Endothelial cell of umbilical vein (primary cell): ENCODE measurements around the gene SPTBN5. TPM values are rescaled to one million over a fixed set of nuclear protein-coding genes. Genes with fewer than 3 reads are reported as not detected.

Experiments used
- BruUV-seq: library from RNA; stranded (reverse); fragments of 400-500 nt; replicated peaks from 2 replicates; lab custom pipeline; 2021; lab: Mats Ljungman, UMichigan
- CTCF ChIA-PET: fragments of 300-600, 350-600 bp; sonication (Branson Sonifier 250); formaldehyde crosslinking; loops from one replicate; lab custom pipeline; 2021; ENCODE audit warnings: antibody characterized with exemption, inconsistent platforms; lab: Charles Lee
- POLR2A ChIA-PET: fragments of 300-600, 350-600 bp; sonication (Branson Sonifier 250); formaldehyde crosslinking; loops from one replicate; lab custom pipeline; 2021; ENCODE audit warnings: antibody characterized with exemption, inconsistent platforms; lab: Charles Lee
- DNase-seq: peaks from one replicate; pipeline ENCODE4 v3.0.0-alpha.2; 2011; ENCODE audit warnings: low read depth, low spot score
- FAIRE-seq: peaks from 2 replicates; lab custom pipeline; 2011; peaks lifted over from hg19 to GRCh38; lab: Jason Lieb, UNC
- H2AFZ ChIP-seq: 2 replicates; pipeline ENCODE4 v1.6.0; 2012; ENCODE audit warnings: low read depth, low read length, control low read depth, inconsistent platforms
- H3K27ac ChIP-seq: 2 replicates; pipeline ENCODE4 v1.5.1; 2011; ENCODE audit warnings: low read depth, mild to moderate bottlenecking, control low read depth, low read length, moderate library complexity; ENCODE audit not compliant: insufficient read depth
- H3K27me3 ChIP-seq, 2 experiments: 2 replicates each; pipeline versions ENCODE4 v1.6.0 to v1.6.1; 2011; ENCODE audit warnings: low read length in 2 of 2, mixed read lengths in 1 of 2; ENCODE audit not compliant: control insufficient read depth in 2 of 2, insufficient read depth in 2 of 2
- H3K36me3 ChIP-seq, 2 experiments: 2 replicates in 1 of 2; 3 replicates in 1 of 2; pipeline ENCODE4 v1.5.1; 2011; ENCODE audit warnings: low read length in 2 of 2, mild to moderate bottlenecking in 1 of 2, moderate library complexity in 1 of 2; ENCODE audit not compliant: control insufficient read depth in 2 of 2, insufficient read depth in 2 of 2; ENCODE audit errors: extremely low read depth in 1 of 2
- H3K4me1 ChIP-seq: 3 replicates; pipeline ENCODE4 v1.5.1; 2011; ENCODE audit warnings: mild to moderate bottlenecking, low read length; ENCODE audit not compliant: control insufficient read depth, insufficient read depth; ENCODE audit errors: extremely low read depth
- H3K4me2 ChIP-seq: 2 replicates; pipeline ENCODE4 v1.6.1; 2011; ENCODE audit warnings: low read length, control low read depth, mixed read lengths; ENCODE audit not compliant: insufficient read depth
- H3K4me3 ChIP-seq, 3 experiments: fragments of 200-600 bp in 1 of 3; sonication (generic), shearing (Covaris generic) in 1 of 3; replicated peaks in 1 of 3; 2 replicates each; pipeline ENCODE4 v1.5.1; 2011 to 2016; ENCODE audit warnings: control low read depth in 3 of 3, low read length in 3 of 3, mild to moderate bottlenecking in 2 of 3, inconsistent platforms in 1 of 3, low read depth in 1 of 3, moderate library complexity in 1 of 3; ENCODE audit not compliant: insufficient read depth in 1 of 3
- H3K79me2 ChIP-seq: 2 replicates; pipeline ENCODE4 v1.6.0; 2012; ENCODE audit warnings: low read length, inconsistent platforms; ENCODE audit not compliant: control insufficient read depth, insufficient read depth
- H3K9ac ChIP-seq: replicated peaks from 2 replicates; pipeline ENCODE3; 2011; ENCODE audit warnings: low read length, control low read depth; ENCODE audit not compliant: insufficient read depth; ENCODE audit errors: extremely low read depth
- H3K9me1 ChIP-seq: replicated peaks from 3 replicates; pipeline ENCODE4 v1.6.0; 2011; ENCODE audit warnings: mild to moderate bottlenecking, low read length; ENCODE audit not compliant: control insufficient read depth, insufficient read depth; ENCODE audit errors: extremely low read depth
- H3K9me3 ChIP-seq: replicated peaks from 2 replicates; pipeline ENCODE4 v1.5.1; 2012; ENCODE audit warnings: low read length, inconsistent platforms; ENCODE audit not compliant: control insufficient read depth, insufficient read depth
- H4K20me1 ChIP-seq: replicated peaks from 2 replicates; pipeline ENCODE3; 2011; ENCODE audit warnings: mild to moderate bottlenecking, low read length; ENCODE audit not compliant: control insufficient read depth, insufficient read depth; ENCODE audit errors: extremely low read depth
- CTCF ChIP-seq, 2 donors: IDR thresholded peaks; 1 replicate in 1 of 2; 2 replicates in 1 of 2; pipeline ENCODE4 v1.5.1; 2011; ENCODE audit warnings: low read length in 2 of 2, mild to moderate bottlenecking in 2 of 2, moderate library complexity in 2 of 2, control low read depth in 1 of 2, inconsistent platforms in 1 of 2, low read depth in 1 of 2; ENCODE audit not compliant: insufficient read depth in 1 of 2; ENCODE audit errors: extremely low read depth in 1 of 2
- FOS ChIP-seq: IDR thresholded peaks from 2 replicates; pipeline ENCODE4 v1.6.1; 2011; ENCODE audit warnings: mild to moderate bottlenecking, low read length, moderate library complexity, borderline replicate concordance; ENCODE audit not compliant: insufficient read depth
- GATA2 ChIP-seq: IDR thresholded peaks from 2 replicates; pipeline ENCODE4 v1.7.0; 2011; ENCODE audit warnings: low read depth, mild to moderate bottlenecking, moderate library complexity, mixed read lengths, low read length; ENCODE audit not compliant: insufficient read length, insufficient read depth
- MAX ChIP-seq: IDR thresholded peaks from 2 replicates; pipeline ENCODE4 v1.6.1; 2011; ENCODE audit not compliant: insufficient read depth, insufficient read length
- MYC ChIP-seq: IDR thresholded peaks from one replicate; pipeline ENCODE4 v1.6.1; 2011; ENCODE audit warnings: mild to moderate bottlenecking, low read depth, low read length
- dilution Hi-C: fragments of 300-500 bp; cut with MboI; formaldehyde crosslinking; loops from one replicate; pipeline ENCODE4 v1.15.0; 2019; ENCODE audit warnings: low sequenced_read_pairs; ENCODE audit not compliant: extremely low pct_ligation_motif_present
- intact Hi-C: fragments of 100-400 bp; cut with micrococcal nuclease; formaldehyde crosslinking; loops from one replicate; pipeline ENCODE4 v1.10.0; 2022
- polyA plus RNA-seq, 4 experiments: library from polyadenylated mRNA; depleted of rRNA in 3 of 4; stranded (reverse) in 3 of 4; unstranded in 1 of 4; fragments of >200 nt; gene quantifications; 2 replicates each; pipeline versions ENCODE4 v1.2.1 to v1.2.3, GENCODE V29; 2011 to 2012; ENCODE audit warnings: missing spikeins in 1 of 4
- total RNA-seq: library from RNA; stranded (reverse); gene quantifications from 2 replicates; pipeline ENCODE4 v1.2.3, GENCODE V29; 2021

Gene SPTBN5
- total and polyA plus RNA-seq, 2 donors (not counting 3 experiments of a cell fraction or from before 2014, with no cell fraction given) = 12.0 to 19.0 TPM

- Histone ChIP-seq H3K27ac (no peak overlapping the region), H3K79me2 (no peaks in the 10 kb centered on the region), H3K9me3 (no peaks in the 10 kb centered on the region), H3K4me2 (no peak overlapping the region), H3K4me3 (no peak overlapping the region), H3K4me1 (no peaks in the 10 kb centered on the region), H3K27me3 (no peaks in the 10 kb centered on the region), H2AFZ (no peak overlapping the region), H3K9ac (no peak overlapping the region), H4K20me1 (no peaks in the 10 kb centered on the region), H3K9me1 (no peaks in the 10 kb centered on the region), H3K36me3 (peaks cover 12 to 50% of the 10 kb centered on the region in 2 experiments)
- no TSS peak for BruUV-seq
- POLR2A ChIA-PET = interaction anchor here (0.7 kb wide), 1 partner anchor 337 kb away, joined by 7 read pairs; no protein-coding TSS in a partner anchor
- FAIRE-seq (no peak), DNase-seq (no peak)
- intact Hi-C loops (no loop called here), dilution Hi-C loops (no loop called here)
- TF ChIP-seq GATA2 = no peak
- no peak for TF ChIP-seq FOS
- TF ChIP-seq MYC = no peak
- TF ChIP-seq MAX = no peak
- no peak for TF ChIP-seq CTCF (IDR thresholded peaks at IDR 0.05; ENCODE audit: extremely low read depth in 1 of 2, insufficient read depth in 1 of 2, low read depth in 1 of 2, low read length in 2 of 2)
- CTCF ChIA-PET = interaction anchor here (1.2 to 1.3 kb wide), 2 partner anchors 10 to 218 kb away, joined by 5 to 6 read pairs; no protein-coding TSS in a partner anchor
Measured at GRCh38 chr15:41821831-41822230, 72.0 kb downstream of the SPTBN5 start.
